Hematopoietic multipotent progenitor cell treated with erythropoietin and hydrocortisone succinate and interleukin-3 and kit ligand, for 4 days (in vitro differentiated cells): Measurements from ENCODE around the gene FAM184A.

Experiments used
- DNase-seq: peaks from one replicate; pipeline ENCODE4 v3.0.0-alpha.2; 2015

The FAM184A gene

GRCh38 chr6:118953391-118953790, 125.1 kb downstream of the FAM184A start:
- no peak for DNase-seq

- DNase-seq: peak; percentile 29
These were observed 125.8 kb downstream of the FAM184A start for GRCh38 chr6:118952683-118953082.

- DNase-seq: no peak
These were observed 133.2 kb downstream of the FAM184A start for GRCh38 chr6:118945217-118945616.

- no peak for DNase-seq
These were observed 137.7 kb downstream of the FAM184A start for GRCh38 chr6:118940770-118941169.

- no peak for DNase-seq
These were observed 138.8 kb downstream of the FAM184A start for GRCh38 chr6:118939683-118940082.

DNA sequence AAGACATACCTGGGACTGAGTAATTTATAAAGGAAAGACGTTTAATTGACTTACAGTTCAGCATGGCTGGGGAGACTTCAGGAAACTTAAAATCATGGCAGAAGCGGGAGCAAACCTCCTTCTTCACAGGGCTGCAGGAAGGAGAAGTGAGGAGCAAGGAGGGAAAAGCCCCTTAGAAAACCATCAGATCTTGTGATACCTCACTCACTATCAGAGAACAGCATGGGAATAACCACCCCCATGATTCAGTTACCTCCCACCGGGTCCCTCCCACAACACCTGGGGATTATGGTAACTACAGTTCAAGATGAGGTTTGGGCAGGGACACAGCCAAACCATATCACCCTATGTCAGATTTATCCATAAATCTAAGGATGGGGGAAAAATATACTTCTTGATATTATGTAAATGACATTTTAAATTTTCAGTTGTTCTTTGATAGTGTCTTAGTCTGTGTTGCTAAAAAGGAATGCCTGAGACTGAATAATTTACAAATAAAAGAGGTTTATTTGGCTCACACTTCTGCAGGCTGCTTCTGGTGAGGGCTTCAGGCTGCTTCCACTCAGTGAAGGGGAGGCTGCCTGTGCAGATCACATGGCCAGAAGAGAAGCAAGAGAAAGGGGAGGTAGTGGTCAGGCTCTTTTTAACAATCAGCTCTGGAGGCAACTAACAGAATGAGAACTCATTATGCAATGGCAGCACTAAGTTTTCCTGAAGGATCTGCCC, 142.3 kb downstream of the FAM184A start:
- DNase-seq: no peak

DNA sequence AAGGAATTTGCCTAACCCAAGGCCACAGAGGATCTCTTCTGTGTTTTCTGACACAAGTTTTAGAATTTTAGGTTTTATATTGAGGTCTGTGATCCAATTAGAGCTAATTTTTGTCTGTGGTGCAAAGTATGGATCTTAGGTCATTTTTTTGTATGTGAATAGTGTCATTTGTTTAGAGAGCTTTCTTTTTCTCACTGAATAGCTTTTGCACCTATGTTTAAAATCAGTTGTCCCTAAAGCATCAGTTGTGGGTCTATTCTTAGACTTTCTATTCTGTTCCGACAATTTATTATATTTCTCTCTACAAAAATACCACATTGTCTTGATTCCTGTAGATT, 143.2 kb downstream of the FAM184A start:
- DNase-seq: no peak

- DNase-seq: peak; percentile 97
These were observed 143.8 kb downstream of the FAM184A start, which contains the start of gene MCM9 for GRCh38 chr6:118934461-118935330. TSS of gene MCM9 (minus strand) at chr6:118935159. CDS start at chr6:118931723, 3,436 bp downstream.

- no peak for DNase-seq
These were observed 144.5 kb downstream of the FAM184A start for GRCh38 chr6:118933855-118934460.

GRCh38 chr6:118932421-118932820, 146.0 kb downstream of the FAM184A start:
- DNase-seq: no peak

DNA sequence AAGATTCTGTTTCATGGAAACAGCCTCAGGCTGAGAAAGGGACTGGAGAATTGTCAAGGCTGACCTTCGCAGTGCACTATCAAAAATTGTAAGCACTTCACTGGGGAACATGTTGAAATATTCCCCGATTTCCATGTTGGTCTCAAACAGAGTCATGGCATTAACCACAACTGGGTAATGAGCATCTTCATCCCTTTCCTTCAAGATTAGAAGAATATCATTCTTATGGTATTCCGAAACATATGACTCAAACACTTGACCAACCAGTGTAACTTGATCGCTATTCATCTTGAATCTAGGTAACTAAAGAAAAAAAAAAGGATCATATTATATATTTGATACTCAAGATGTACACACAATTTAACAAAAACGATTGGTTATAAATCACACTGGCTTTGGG, 147.0 kb downstream of the FAM184A start:
- DNase-seq: no peak

DNA sequence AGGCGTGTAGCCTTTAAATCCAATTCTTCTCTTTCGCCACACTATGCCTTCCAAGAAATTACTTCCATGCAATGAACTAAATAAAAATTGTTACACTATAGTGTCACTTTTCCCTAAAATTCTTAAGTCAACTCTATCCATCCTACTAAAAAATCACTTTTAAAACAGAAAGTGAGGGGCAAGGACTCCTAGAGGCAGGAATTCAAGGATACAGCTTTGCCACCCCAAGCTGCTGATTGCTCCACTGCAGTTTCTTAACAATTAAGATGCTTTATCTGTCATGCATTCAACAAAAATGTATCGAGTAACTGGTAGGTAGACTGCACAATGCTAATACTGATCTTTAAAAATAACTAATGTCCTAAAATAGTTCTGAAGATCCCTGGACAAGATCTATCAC, 147.8 kb downstream of the FAM184A start:
- DNase-seq: no peak

DNA sequence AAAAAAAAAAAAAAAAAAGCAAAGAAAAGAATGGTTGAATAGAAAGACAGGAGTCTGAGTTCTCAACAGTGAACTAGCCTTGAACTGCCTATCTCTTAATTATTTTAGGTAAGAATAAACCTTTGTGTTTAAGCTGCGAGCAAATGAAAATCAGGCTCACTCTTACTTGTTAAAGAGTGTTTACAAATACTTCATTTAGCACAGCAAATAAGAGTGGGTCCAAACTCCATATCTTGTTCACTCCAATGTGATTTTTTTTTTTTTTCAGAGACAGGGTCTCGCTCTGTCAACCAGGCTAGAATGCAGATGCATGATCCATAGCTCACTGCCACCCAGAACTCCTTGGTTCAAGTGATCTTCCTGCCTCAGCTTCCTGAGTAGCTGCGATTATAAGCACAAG, 155.4 kb downstream of the FAM184A start:
- DNase-seq: no peak

DNA sequence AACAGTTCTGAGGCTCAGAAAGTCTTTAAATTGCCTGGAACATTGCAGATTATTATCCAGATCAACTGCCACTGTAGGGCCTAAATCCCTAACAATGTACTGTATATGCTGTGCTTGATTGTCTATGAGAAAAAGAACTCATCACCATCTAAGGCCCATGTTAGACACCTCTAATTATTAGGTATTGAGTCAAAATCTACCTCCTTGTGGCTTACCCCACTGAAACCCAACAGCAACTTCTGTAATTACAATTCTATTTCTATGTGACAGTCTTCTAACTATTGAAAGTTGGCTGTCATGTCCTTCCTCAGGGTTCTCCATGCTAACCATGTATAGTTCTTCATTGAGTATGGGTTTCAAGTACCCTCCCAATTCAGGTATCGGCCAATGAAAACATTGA, 157.4 kb downstream of the FAM184A start:
- DNase-seq: no peak

GRCh38 chr6:118918329-118918725, 160.1 kb downstream of the FAM184A start:
- no peak for DNase-seq

DNA sequence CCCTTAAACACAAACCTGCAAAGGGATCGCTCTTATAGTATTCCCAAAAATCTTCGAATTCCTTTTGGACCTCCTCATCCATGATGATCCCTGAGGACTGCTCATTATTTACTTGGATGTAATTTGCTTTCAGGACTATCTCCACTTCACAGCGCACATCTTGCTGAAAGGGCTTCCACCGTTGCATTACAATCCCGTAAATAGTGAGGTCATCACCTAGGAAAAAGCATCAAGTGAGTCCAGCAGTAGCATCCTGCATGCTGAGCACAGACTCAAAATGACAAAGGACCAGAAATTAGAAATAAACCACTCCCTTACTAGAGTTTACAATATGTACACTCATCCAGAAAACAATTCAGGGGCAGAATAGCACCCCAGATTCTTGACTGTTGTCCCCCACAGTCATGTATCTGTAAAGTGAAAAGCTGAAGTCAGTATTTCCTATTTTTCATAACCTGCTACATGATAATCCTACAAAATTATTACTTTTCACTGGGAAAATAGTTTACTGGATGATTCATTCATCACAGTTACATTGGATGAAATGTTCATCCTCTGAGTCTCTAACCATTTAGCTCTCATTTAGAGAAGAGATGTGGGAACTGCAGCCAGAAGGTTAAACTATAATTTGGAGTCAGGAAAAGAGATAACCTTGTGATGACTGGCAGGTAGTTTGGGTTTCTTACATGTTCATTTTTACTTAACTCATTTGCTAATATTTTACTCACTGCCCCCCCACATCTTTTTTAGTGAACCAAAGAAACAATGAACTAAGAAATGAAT, 160.7 kb downstream of the FAM184A start:
- no peak for DNase-seq

DNA sequence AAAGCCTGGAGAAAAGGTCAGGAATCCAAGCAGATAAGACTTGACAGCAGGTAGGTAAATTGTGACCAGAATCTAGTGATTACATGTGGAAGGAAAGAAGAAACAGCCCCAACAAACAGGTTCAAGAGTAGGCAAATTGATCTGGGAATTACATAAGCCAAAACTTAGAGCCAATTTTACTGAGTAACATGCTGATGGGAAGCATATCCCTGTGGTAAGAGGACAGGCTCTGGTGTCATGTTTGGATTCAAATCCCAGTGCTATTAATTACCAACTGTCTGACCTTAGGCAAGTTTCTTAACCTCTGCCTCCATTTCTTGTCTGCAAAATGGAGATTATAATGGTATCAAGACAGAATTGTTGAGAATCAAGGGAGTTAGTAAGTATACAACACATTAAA, 163.9 kb downstream of the FAM184A start:
- DNase-seq: no peak

DNA sequence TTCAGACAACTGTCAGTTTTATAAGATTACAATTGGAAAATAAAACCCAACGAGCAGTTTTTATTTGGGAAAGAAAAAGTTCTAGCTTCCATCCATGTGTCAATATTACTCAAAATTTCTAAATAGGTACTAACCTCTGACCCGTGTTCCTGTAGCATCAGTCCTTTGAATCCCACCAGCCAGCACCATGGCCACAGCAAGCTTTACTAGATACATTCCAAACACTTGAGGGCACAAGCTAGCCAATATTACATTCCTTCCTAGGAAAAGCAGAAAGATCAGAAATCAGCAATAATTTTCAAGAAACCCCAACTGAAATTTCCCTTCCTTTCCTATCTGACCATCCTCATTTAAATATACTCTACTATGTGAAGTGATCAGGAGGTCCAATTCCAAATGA, 165.3 kb downstream of the FAM184A start:
- no peak for DNase-seq

DNA sequence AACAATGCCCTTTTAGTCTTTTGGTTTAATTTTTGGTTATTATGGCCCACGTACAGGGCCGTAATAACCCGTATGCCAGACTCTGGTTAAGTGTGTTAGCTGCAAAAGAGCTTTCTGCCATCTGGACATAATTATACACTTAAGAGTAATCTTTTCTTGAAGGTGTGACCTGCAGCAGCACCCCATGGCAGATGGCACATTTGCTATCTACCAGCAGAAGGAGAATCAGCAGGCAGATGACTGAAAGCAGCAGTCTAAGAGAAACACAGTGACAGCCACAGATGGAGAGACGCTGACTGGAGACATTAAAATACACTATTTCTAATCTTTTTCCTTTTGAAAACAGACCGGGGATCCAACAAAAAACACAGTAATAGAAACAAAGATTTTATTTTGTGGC, 165.8 kb downstream of the FAM184A start:
- DNase-seq: no peak
